DND-41 (cell line): ENCODE results near the gene PDXK.

Experiments
- ATAC-seq: fragments of 200-7000 bp; cut with Tn5 transposase; 3 replicates; pipeline ENCODE4 v1.9.1; 2021; ENCODE audit warnings: low read depth; ENCODE audit not compliant: insufficient read depth
- DNase-seq: peaks from one replicate; pipeline ENCODE4 v3.0.0-alpha.2; 2020
- H2AFZ ChIP-seq: 2 replicates; pipeline ENCODE4 v1.6.0; 2012; ENCODE audit warnings: low read depth, low read length
- H3K27ac ChIP-seq: 2 replicates; pipeline ENCODE4 v1.5.1; 2012; ENCODE audit warnings: low read length, inconsistent platforms
- H3K27me3 ChIP-seq: fragments of 200-600 bp; sonication (generic); 2 replicates; pipeline ENCODE4 v1.6.0; 2012; ENCODE audit warnings: low read length, mild to moderate bottlenecking, inconsistent platforms; ENCODE audit not compliant: insufficient read depth, poor library complexity
- H3K36me3 ChIP-seq: 2 replicates; pipeline ENCODE4 v1.5.1; 2012; ENCODE audit warnings: low read length, inconsistent platforms; ENCODE audit not compliant: insufficient read depth
- H3K4me1 ChIP-seq: 2 replicates; pipeline ENCODE4 v1.5.1; 2012; ENCODE audit warnings: mild to moderate bottlenecking, low read length; ENCODE audit not compliant: insufficient read depth
- H3K4me2 ChIP-seq: 2 replicates; pipeline ENCODE4 v1.6.0; 2012; ENCODE audit warnings: mild to moderate bottlenecking, moderate library complexity, low read length, inconsistent platforms; ENCODE audit not compliant: insufficient read depth
- H3K4me3 ChIP-seq, 2 experiments: fragments of 200-600 bp in 1 of 2; shearing (Covaris generic) in 1 of 2; 2 replicates each; pipeline ENCODE4 v1.5.1; 2012 to 2016; ENCODE audit warnings: inconsistent platforms in 2 of 2, low read length in 2 of 2, mild to moderate bottlenecking in 2 of 2, low read depth in 1 of 2, moderate library complexity in 1 of 2
- H3K79me2 ChIP-seq: 2 replicates; pipeline ENCODE4 v1.6.0; 2012; ENCODE audit warnings: low read length, inconsistent platforms; ENCODE audit not compliant: insufficient read depth
- H3K9ac ChIP-seq: 2 replicates; pipeline ENCODE4 v1.6.0; 2012; ENCODE audit warnings: low read depth, mild to moderate bottlenecking, inconsistent platforms, low read length, moderate library complexity
- H3K9me3 ChIP-seq: 2 replicates; pipeline ENCODE4 v1.5.1; 2012; ENCODE audit warnings: low read length, moderate library complexity, mild to moderate bottlenecking, inconsistent platforms; ENCODE audit not compliant: insufficient read depth, severe bottlenecking
- H4K20me1 ChIP-seq: 2 replicates; pipeline ENCODE4 v1.6.0; 2012; ENCODE audit warnings: low read length; ENCODE audit not compliant: insufficient read depth
- EZH2 ChIP-seq: IDR thresholded peaks from 3 replicates; pipeline ENCODE4 v1.6.1; 2012; ENCODE audit warnings: borderline replicate concordance, low read depth, mild to moderate bottlenecking, moderate library complexity, low read length, inconsistent platforms; ENCODE audit not compliant: severe bottlenecking
- TF ChIP-seq, protein P1 (sequence below): IDR thresholded peaks from 2 replicates; pipeline ENCODE4 v1.5.1; 2012; ENCODE audit warnings: borderline replicate concordance, low read length, moderate library complexity, mild to moderate bottlenecking; ENCODE audit not compliant: poor library complexity, severe bottlenecking; ENCODE audit errors: extremely low read depth

Gene PDXK

DNA sequence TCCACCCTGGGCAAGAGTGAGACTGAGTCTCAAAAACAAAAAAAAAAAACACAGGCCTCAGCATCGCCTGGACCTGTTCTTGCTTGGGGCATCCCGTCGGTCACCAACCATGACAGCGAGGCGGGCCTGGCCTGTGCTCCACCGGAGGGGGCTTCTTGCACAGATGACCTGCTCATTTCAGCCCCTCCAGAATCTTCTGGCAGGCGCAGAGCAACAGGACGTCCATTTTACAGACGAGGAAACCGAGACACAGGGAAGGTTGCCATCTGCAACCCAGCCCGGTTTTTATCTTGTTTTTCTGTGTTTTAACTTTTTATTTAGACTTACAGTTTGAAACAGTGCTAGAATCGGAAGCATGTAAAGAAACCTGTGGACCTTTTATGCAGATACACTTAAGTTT is 56.3 kb downstream of the PDXK start:
- Histone ChIP-seq H3K27me3 (no peaks in the 10 kb centered on the region), H3K4me2 (peak overlapping the region; percentile 94), H3K36me3 (peaks cover 17% of the 10 kb centered on the region), H3K27ac (no peak overlapping the region), H3K4me3 (peak overlapping the region; percentile 73 to 97; a peak in 3 of 4 replicates), H4K20me1 (no peaks in the 10 kb centered on the region), H3K79me2 (peaks cover 13% of the 10 kb centered on the region), H3K9me3 (no peaks in the 10 kb centered on the region), H3K9ac (peak overlapping the region; percentile 92), H3K4me1 (peaks cover 45% of the 10 kb centered on the region), H2AFZ (no peak overlapping the region)
- TF ChIP-seq, protein P1, sequence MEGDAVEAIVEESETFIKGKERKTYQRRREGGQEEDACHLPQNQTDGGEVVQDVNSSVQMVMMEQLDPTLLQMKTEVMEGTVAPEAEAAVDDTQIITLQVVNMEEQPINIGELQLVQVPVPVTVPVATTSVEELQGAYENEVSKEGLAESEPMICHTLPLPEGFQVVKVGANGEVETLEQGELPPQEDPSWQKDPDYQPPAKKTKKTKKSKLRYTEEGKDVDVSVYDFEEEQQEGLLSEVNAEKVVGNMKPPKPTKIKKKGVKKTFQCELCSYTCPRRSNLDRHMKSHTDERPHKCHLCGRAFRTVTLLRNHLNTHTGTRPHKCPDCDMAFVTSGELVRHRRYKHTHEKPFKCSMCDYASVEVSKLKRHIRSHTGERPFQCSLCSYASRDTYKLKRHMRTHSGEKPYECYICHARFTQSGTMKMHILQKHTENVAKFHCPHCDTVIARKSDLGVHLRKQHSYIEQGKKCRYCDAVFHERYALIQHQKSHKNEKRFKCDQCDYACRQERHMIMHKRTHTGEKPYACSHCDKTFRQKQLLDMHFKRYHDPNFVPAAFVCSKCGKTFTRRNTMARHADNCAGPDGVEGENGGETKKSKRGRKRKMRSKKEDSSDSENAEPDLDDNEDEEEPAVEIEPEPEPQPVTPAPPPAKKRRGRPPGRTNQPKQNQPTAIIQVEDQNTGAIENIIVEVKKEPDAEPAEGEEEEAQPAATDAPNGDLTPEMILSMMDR: no peak
- TF ChIP-seq EZH2: no peak
- ATAC-seq (no peak), DNase-seq (no peak)

GRCh38 chr21:43775795-43776430 is 57.0 kb downstream of the PDXK start, which contains the start of gene CSTB:
Gene CSTB, minus strand, starts transcription at chr21:43776308. Its CDS starts 39 bp downstream, at chr21:43776269.
- TF ChIP-seq, protein P1: no peak
- no peak for TF ChIP-seq EZH2
- Histone ChIP-seq H3K9ac (peak within 1 kb of the TSS; percentile 92), H3K4me2 (peak within 1 kb of the TSS; percentile 94), H3K4me3 (peak within 1 kb of the TSS; percentile 73 to 97), H3K79me2 (peaks cover 13% of the 10 kb centered on the region), H3K36me3 (peaks cover 17% of the 10 kb centered on the region), H4K20me1 (no peaks in the 10 kb centered on the region), H3K27ac (peak within 1 kb of the TSS; percentile 75), H3K27me3 (no peaks in the 10 kb centered on the region), H3K9me3 (no peaks in the 10 kb centered on the region), H2AFZ (peak within 1 kb of the TSS; percentile 96), H3K4me1 (peaks cover 45% of the 10 kb centered on the region)
- ATAC-seq (peak; percentile 79), DNase-seq (peak; percentile 85)

- Histone ChIP-seq H3K27ac (no peak overlapping the region; the same call in 1 of the 2 replicates), H3K9ac (no peak overlapping the region), H2AFZ (no peak overlapping the region), H3K4me2 (no peak overlapping the region), H3K36me3 (peaks cover 17% of the 10 kb centered on the region), H3K27me3 (no peaks in the 10 kb centered on the region), H3K79me2 (peaks cover 13% of the 10 kb centered on the region), H3K4me3 (no peak overlapping the region), H3K4me1 (peaks cover 45% of the 10 kb centered on the region), H4K20me1 (no peaks in the 10 kb centered on the region), H3K9me3 (no peaks in the 10 kb centered on the region)
- TF ChIP-seq, protein P1: no peak
- TF ChIP-seq EZH2: no peak
- ATAC-seq (no peak), DNase-seq (no peak)
Measured at GRCh38 chr21:43777953-43778352, 59.0 kb downstream of the PDXK start.
